ENCODE data around the gene RSKR.

Gene RSKR

DNA sequence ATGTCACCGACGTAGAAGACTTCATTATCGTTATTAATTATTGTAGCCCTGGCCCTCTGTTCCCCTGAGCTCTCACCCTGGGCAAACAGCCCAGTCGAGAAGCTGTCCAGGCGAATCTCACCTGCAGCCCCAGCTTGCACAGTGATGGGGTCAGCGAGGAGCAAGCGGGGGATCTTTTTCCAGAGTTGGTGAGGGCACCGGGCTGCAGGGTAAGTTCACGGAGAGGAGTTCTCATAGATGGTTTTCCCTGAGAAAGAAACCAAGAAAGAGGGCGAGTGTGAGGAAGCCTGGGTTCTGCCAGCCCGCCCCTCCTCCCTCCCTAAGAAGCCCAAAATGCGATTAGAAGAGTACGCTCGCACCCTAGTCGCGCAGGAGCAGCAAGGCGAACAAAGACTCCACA is 15.6 kb downstream of the RSKR start:
- in situ Hi-C loops (cut with MboI; ENCODE audit: low pct_unique_long_range_greater_than_20kb, low sequenced_read_pairs, unreplicated experiment), result no loop called here
- no peak for DNase-seq (ENCODE audit: low spot score)
- TF ChIP-seq, protein P1, sequence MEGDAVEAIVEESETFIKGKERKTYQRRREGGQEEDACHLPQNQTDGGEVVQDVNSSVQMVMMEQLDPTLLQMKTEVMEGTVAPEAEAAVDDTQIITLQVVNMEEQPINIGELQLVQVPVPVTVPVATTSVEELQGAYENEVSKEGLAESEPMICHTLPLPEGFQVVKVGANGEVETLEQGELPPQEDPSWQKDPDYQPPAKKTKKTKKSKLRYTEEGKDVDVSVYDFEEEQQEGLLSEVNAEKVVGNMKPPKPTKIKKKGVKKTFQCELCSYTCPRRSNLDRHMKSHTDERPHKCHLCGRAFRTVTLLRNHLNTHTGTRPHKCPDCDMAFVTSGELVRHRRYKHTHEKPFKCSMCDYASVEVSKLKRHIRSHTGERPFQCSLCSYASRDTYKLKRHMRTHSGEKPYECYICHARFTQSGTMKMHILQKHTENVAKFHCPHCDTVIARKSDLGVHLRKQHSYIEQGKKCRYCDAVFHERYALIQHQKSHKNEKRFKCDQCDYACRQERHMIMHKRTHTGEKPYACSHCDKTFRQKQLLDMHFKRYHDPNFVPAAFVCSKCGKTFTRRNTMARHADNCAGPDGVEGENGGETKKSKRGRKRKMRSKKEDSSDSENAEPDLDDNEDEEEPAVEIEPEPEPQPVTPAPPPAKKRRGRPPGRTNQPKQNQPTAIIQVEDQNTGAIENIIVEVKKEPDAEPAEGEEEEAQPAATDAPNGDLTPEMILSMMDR (IDR thresholded peaks at IDR 0.05; ENCODE audit: extremely low read depth, insufficient read depth, missing control alignments), result no peak

DNA sequence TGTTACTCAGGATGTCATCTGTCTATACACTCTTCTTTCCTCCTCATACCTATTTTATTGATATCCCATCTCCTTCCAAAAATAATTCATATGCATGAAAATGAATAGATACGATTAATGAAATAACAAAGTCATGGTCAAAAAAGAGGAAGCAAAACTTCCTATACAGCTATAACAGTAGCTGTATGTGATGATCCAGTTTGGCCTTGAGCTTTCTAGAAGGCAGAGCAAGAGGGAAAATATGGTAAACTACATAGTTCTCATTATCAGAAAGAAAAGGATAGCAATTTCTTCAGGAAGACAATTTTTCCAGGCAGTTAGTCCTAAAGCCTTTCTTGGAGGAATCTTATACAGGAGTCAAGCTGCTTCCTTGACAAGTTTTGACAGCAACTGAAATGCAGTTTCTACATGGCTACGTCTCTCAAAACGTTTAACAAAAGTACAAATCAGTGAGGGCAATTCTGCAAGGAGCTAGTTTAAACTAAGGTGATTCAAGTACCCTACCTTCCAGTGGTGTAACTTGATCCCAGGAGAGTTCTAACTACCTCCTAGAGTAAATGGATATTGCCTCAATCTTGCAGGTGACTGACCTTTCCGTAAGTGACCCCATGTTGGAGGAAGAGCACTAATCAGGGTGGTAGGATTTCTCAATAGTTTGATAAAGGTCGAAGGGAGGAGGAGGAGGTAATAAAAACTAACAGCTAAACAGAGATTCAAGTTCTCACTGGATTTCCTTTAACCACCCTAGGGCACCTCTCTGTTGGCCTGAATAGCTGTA is 16.2 kb downstream of the RSKR start:
- in situ Hi-C loops (cut with MboI; ENCODE audit: low pct_unique_long_range_greater_than_20kb, low sequenced_read_pairs, unreplicated experiment), result no loop called here
- TF ChIP-seq, protein P1 (IDR thresholded peaks at IDR 0.05; ENCODE audit: extremely low read depth, insufficient read depth, missing control alignments), result no peak
- no peak for DNase-seq (ENCODE audit: low spot score)

DNA sequence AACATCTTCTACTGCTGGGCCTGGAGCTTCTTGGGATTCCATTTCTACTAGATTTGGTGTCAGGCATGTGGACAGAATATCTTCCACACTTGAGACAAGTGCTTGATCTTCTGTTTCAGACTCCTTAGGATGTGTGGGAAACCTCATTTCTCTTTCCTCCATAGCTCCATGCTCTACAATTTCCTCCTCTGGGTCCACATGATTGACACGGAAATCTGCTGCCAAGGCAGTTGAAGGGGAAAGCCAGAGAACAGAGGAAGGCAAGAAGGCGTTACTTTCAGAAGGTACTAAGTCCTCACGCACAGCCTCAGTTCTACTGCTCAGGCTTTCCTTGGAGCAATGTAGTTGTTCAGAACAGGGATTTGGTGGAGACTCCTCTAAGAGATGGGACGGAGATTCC is 21.7 kb downstream of the RSKR start:
- TF ChIP-seq, protein P1 (IDR thresholded peaks at IDR 0.05; ENCODE audit: extremely low read depth, insufficient read depth, missing control alignments), result no peak
- DNase-seq (ENCODE audit: low spot score), result no peak
- in situ Hi-C loops (cut with MboI; ENCODE audit: low pct_unique_long_range_greater_than_20kb, low sequenced_read_pairs, unreplicated experiment), result no loop called here

DNA sequence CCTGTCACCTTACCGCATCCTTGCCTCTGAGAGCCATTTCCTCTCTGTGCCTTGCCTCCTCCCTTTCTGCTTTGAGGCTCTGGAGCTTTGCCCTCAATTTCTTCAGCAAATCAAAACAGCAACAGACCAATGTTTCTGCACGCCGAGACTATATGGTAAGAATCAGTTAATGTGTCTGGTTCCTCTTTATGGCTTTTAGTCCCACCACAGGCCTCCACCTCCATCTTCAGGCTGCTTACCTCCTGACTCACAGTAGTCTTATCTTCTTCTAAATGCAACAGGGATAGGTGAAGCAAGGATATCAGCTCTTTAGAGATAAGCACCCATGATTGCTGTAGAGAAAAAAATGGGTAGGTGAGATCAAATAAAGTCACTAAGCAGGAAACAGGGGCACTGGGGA is 28.1 kb downstream of the RSKR start:
- no peak for DNase-seq (ENCODE audit: low spot score)
- TF ChIP-seq, protein P1 (IDR thresholded peaks at IDR 0.05; ENCODE audit: extremely low read depth, insufficient read depth, missing control alignments), result no peak
- in situ Hi-C loops (cut with MboI; ENCODE audit: low pct_unique_long_range_greater_than_20kb, low sequenced_read_pairs, unreplicated experiment), result no loop called here

DNA sequence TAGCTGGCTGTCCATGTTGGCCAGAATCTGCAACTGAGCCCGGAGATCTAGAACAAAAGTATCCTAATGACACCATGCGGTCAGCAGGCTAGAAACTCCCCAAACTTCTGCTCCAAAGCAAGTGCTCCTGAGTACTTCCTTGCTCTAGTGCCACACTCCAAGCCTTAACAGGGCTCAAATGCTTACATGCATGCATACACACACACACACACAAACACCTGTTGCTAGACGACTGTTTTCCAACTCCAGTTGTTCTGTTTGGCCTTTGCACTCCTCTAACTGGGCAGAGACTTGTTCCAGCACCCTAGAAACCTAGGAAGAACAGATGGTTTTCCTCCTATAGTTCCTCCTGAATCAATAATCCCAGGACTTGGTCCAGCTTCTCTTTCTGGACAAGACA is 29.6 kb downstream of the RSKR start:
- in situ Hi-C loops (cut with MboI; ENCODE audit: low pct_unique_long_range_greater_than_20kb, low sequenced_read_pairs, unreplicated experiment), result no loop called here
- no peak for DNase-seq (ENCODE audit: low spot score)
- TF ChIP-seq, protein P1 (IDR thresholded peaks at IDR 0.05; ENCODE audit: extremely low read depth, insufficient read depth, missing control alignments), result no peak

DNA sequence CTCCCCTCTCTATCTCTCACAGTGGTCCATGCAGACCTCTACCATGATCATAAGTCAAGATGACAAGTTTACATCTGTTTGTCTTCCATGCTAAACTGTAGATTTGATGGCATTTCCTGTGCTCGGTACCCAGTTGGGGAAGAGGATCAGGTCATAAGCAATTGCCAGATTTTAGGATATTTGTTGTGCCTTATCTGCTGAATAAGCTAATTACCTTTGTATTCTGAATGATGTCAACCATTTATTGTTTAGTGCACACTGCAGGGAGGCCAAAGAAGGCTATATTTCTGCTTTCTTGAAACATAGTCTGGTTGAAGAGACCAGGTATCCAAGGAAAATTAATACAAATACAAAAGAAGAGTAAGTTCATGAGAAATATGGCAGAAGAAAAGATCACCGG is 31.5 kb downstream of the RSKR start:
- TF ChIP-seq, protein P1 (IDR thresholded peaks at IDR 0.05; ENCODE audit: extremely low read depth, insufficient read depth, missing control alignments), result no peak
- in situ Hi-C loops (cut with MboI; ENCODE audit: low pct_unique_long_range_greater_than_20kb, low sequenced_read_pairs, unreplicated experiment), result no loop called here
- no peak for DNase-seq (ENCODE audit: low spot score)
